GM13976 (cell line): ENCODE data around the gene ST8SIA1.
"Not testable (repeated sequence)": the region's sequence is repeated elsewhere in the genome, so short reads cannot be mapped to it uniquely, and the experiment has no call there.

Experiments used
- DNase-seq: peaks from one replicate; pipeline ENCODE4 v3.0.0; 2012; ENCODE audit warnings: low spot score
- in situ Hi-C: fragments of 300-500 bp; cut with MboI; formaldehyde crosslinking; loops from one replicate; pipeline ENCODE4 v1.12.0; 2022; ENCODE audit warnings: low sequenced_read_pairs, mixed read lengths, inconsistent platforms; ENCODE audit not compliant: unreplicated experiment
- TF ChIP-seq, protein P1 (sequence below): IDR thresholded peaks from 2 replicates; pipeline ENCODE4 v1.5.1; 2012; ENCODE audit warnings: borderline replicate concordance, mild to moderate bottlenecking; ENCODE audit not compliant: insufficient read depth; ENCODE audit errors: extremely low read depth, missing control alignments, control extremely low read depth

Gene ST8SIA1

DNA sequence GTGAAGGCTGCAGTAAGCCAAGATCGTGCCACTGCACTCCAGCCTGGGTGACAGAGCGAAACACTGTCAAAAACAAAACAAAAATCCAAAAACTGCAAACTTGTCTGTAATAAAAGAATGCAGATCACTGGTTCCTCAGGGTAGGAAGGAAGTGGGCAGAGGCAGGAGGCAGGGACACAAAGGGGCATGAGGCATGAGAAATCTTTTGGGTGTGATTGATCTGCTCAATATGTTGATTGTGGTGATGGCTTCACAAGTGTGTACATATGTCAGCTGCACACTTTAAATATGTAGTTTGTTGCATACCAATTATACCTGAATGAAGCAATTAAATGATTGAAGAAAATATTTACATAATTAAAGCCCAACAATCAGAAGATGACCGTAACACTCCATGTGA, 170.9 kb downstream of the ST8SIA1 start:
- DNase-seq: no peak
- TF ChIP-seq, protein P1, sequence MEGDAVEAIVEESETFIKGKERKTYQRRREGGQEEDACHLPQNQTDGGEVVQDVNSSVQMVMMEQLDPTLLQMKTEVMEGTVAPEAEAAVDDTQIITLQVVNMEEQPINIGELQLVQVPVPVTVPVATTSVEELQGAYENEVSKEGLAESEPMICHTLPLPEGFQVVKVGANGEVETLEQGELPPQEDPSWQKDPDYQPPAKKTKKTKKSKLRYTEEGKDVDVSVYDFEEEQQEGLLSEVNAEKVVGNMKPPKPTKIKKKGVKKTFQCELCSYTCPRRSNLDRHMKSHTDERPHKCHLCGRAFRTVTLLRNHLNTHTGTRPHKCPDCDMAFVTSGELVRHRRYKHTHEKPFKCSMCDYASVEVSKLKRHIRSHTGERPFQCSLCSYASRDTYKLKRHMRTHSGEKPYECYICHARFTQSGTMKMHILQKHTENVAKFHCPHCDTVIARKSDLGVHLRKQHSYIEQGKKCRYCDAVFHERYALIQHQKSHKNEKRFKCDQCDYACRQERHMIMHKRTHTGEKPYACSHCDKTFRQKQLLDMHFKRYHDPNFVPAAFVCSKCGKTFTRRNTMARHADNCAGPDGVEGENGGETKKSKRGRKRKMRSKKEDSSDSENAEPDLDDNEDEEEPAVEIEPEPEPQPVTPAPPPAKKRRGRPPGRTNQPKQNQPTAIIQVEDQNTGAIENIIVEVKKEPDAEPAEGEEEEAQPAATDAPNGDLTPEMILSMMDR: no peak
- in situ Hi-C loops: no loop called here

DNA sequence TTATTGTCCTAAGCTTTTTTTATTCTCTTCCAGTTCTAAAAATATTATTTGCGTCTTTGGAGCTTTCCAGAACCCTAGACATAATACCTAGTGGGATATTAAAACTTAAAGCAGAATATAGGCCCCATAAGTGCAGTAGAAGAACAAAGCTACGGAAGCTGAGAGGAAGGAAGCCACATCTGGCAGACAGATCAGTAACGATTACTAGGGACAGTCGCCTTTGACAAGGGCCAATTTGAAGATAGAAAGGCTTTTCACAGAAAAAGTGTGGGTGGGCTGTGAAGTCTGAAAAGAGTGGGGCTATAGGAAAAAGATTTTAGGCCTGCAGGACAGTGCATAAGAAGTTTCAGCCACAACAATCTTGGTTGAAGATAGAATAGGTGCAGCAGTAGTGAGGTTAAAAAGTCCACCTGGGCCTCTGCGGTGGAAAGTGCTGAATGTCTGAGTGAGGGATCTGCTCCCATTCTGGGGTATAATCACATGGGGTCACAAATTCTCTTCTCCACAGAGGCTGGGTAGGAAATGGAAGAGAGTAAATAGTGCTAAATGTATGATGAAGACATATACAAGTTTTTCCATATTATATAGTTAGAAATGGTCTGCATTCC, 174.0 kb downstream of the ST8SIA1 start:
- no peak for DNase-seq
- TF ChIP-seq, protein P1: no peak
- in situ Hi-C loops: no loop called here

DNA sequence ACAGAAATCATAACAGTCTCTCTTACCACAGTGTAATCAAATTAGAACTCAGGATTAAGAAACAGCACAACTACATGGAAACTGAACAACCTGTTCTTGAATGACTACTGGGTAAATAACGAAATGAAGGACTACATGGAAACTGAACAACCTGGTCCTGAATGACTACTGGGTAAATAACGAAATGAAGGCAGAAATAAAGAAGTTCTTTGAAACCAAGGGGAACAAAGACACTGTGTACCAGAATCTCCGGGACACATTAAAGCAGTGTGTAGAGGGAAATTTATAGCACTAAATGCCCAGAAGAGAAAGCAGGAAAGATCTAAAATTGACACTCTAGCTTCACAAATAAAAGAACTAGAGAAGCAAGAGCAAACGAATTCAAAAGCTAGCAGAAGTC, 185.2 kb downstream of the ST8SIA1 start:
- in situ Hi-C loops, DNase-seq: not testable (repeated sequence)

DNA sequence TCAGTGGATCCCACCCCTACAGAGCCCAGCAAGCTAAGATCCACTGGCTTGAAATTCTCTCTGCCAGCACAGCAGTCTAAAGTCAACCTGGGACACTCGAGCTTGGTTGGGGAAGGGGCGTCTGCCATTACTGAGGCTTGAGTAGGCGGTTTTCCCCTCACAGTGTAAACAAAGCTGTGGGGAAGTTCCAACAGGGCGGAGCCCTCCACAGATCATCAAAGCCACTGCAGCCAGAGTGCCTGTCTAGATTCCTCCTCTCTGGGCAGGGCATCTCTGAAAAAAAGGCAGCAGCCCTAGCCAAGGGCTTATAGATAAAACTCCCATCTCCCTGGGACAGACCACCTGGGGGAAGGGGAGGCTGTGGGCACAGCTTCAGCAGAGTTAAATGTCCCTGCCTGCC, 187.8 kb downstream of the ST8SIA1 start:
- in situ Hi-C loops, DNase-seq: not testable (repeated sequence)
